ENCODE data around the gene UPK3B. TPM values are rescaled to one million over a fixed set of nuclear protein-coding genes. Genes with fewer than 3 reads are reported as not detected.
"Not testable (repeated sequence)": the region's sequence is repeated elsewhere in the genome, so short reads cannot be mapped to it uniquely, and the experiment has no call there.

The UPK3B gene
- total RNA-seq, 1 experiment from 2014 or later: 3.6 TPM

DNA sequence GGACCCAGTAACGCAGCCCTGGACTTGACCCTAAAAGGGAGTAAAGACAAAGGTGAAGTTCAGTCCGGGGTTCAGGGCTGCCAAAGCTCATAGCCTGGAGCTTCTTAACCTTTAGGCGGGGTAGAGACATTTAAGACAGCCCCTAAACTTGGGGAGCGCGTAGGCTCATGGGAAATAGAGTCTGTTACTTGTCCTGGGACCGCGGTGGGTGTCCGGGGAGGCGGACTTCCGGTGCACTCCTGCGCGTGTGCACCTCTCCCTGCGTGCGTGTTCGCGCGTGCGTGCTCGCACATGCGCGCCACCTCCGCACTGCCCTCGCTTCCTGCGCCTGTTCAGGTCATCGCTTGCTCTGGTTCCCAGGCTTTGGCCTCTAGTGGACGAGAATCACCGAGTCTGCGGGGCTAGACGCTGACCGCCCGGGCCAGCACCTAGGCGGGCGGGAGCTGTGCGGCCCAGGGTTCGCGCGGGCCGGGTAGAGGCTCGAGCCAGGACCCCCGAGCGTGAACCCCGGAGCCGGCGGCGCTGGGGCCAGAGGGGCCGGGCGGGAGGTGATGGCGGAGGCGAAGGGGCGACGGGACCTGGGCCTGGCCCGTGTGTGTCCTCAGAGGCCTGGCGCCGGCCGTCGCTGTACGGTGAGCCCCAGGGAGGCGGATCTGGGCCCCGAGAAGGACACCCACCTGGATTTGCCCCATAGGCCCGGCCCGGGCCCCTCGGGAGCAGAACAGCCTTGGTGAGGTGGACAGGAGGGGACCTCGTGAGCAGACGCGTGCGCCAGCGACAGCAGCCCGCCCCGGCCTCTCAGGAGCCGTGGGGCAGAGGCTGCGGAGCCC lies 38.9 kb downstream of the UPK3B start:
- CTCF ChIA-PET; POLR2A ChIA-PET; H3K27me3 Mint-ChIP-seq (ENCODE audit: low read depth); H3K36me3 Mint-ChIP-seq; H3K9me3 Mint-ChIP-seq; H3K4me1 Mint-ChIP-seq: not testable (repeated sequence)
- DNase-seq (ENCODE audit: low spot score): peak; percentile 89
- peak; percentile 99 for ATAC-seq
- peak overlapping the region; percentile 83 for H3K4me3 Mint-ChIP-seq
- peak; percentile 70; the same call in 1 of the 2 replicates for TF ChIP-seq RELA (CRISPR knock-in tag; IDR thresholded peaks at IDR 0.05; ENCODE audit: borderline replicate concordance)
- 0 out of 2 replicates have a peak, but pooled peaks have one; percentile 76 for TF ChIP-seq TEAD1 (CRISPR knock-in tag; IDR thresholded peaks at IDR 0.05)
- 0 out of 2 replicates have a peak, but pooled peaks have one; percentile 13 for TF ChIP-seq SP1 (CRISPR knock-in tag; conservative IDR thresholded peaks at IDR 0.05)
- TF ChIP-seq NR2C2 (CRISPR knock-in tag; IDR thresholded peaks at IDR 0.05): peak; percentile 55; the same call in 1 of the 2 replicates
- peak; percentile 51; the same call in 1 of the 2 replicates for TF ChIP-seq CREM (CRISPR knock-in tag; IDR thresholded peaks at IDR 0.05)
- TF ChIP-seq, protein P1, sequence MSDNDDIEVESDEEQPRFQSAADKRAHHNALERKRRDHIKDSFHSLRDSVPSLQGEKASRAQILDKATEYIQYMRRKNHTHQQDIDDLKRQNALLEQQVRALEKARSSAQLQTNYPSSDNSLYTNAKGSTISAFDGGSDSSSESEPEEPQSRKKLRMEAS (CRISPR knock-in tag; IDR thresholded peaks at IDR 0.05): peak; percentile 87
- TF ChIP-seq FOXP4 (CRISPR knock-in tag; IDR thresholded peaks at IDR 0.05): peak; percentile 51
- TF ChIP-seq FOXP1 (CRISPR knock-in tag; IDR thresholded peaks at IDR 0.05; ENCODE audit: borderline replicate concordance): peak; percentile 89; the same call in 1 of the 2 replicates
- peak; percentile 61; the same call in 1 of the 2 replicates for TF ChIP-seq KAT7 (CRISPR knock-in tag; IDR thresholded peaks at IDR 0.05; ENCODE audit: borderline replicate concordance)
- 0 out of 2 replicates have a peak, but pooled peaks have one; percentile 17 for TF ChIP-seq NFYB (CRISPR knock-in tag; conservative IDR thresholded peaks at IDR 0.05; ENCODE audit: low read depth)
- peak; percentile 64; the same call in 1 of the 2 replicates for TF ChIP-seq HMGXB4 (CRISPR knock-in tag; IDR thresholded peaks at IDR 0.05)
- 0 out of 2 replicates have a peak, but pooled peaks have one; percentile 63 for TF ChIP-seq TP53 (CRISPR knock-in tag; IDR thresholded peaks at IDR 0.05)
- TF ChIP-seq FOXK1 (CRISPR knock-in tag; IDR thresholded peaks at IDR 0.05): peak; percentile 69
- TF ChIP-seq ETV6 (CRISPR knock-in tag; IDR thresholded peaks at IDR 0.05): peak; percentile 49; the same call in 1 of the 2 replicates
- TF ChIP-seq NFE2L1 (CRISPR knock-in tag; IDR thresholded peaks at IDR 0.05): peak; percentile 48; the same call in 1 of the 2 replicates
- TF ChIP-seq, protein P2, sequence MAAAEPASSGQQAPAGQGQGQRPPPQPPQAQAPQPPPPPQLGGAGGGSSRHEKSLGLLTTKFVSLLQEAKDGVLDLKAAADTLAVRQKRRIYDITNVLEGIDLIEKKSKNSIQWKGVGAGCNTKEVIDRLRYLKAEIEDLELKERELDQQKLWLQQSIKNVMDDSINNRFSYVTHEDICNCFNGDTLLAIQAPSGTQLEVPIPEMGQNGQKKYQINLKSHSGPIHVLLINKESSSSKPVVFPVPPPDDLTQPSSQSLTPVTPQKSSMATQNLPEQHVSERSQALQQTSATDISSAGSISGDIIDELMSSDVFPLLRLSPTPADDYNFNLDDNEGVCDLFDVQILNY (CRISPR knock-in tag; IDR thresholded peaks at IDR 0.05): peak; percentile 27; the same call in 1 of the 2 replicates
- TF ChIP-seq, protein P3, sequence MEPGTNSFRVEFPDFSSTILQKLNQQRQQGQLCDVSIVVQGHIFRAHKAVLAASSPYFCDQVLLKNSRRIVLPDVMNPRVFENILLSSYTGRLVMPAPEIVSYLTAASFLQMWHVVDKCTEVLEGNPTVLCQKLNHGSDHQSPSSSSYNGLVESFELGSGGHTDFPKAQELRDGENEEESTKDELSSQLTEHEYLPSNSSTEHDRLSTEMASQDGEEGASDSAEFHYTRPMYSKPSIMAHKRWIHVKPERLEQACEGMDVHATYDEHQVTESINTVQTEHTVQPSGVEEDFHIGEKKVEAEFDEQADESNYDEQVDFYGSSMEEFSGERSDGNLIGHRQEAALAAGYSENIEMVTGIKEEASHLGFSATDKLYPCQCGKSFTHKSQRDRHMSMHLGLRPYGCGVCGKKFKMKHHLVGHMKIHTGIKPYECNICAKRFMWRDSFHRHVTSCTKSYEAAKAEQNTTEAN (CRISPR knock-in tag; IDR thresholded peaks at IDR 0.05): 0 out of 2 replicates have a peak, but pooled peaks have one; percentile 75
- TF ChIP-seq CBFB (CRISPR knock-in tag; IDR thresholded peaks at IDR 0.05; ENCODE audit: low read depth): 0 out of 2 replicates have a peak, but pooled peaks have one; percentile 26
- TF ChIP-seq ZNF317 (CRISPR knock-in tag; IDR thresholded peaks at IDR 0.05; ENCODE audit: borderline replicate concordance, low read depth): 0 out of 2 replicates have a peak, but pooled peaks have one; percentile 29
- TF ChIP-seq, protein P4, sequence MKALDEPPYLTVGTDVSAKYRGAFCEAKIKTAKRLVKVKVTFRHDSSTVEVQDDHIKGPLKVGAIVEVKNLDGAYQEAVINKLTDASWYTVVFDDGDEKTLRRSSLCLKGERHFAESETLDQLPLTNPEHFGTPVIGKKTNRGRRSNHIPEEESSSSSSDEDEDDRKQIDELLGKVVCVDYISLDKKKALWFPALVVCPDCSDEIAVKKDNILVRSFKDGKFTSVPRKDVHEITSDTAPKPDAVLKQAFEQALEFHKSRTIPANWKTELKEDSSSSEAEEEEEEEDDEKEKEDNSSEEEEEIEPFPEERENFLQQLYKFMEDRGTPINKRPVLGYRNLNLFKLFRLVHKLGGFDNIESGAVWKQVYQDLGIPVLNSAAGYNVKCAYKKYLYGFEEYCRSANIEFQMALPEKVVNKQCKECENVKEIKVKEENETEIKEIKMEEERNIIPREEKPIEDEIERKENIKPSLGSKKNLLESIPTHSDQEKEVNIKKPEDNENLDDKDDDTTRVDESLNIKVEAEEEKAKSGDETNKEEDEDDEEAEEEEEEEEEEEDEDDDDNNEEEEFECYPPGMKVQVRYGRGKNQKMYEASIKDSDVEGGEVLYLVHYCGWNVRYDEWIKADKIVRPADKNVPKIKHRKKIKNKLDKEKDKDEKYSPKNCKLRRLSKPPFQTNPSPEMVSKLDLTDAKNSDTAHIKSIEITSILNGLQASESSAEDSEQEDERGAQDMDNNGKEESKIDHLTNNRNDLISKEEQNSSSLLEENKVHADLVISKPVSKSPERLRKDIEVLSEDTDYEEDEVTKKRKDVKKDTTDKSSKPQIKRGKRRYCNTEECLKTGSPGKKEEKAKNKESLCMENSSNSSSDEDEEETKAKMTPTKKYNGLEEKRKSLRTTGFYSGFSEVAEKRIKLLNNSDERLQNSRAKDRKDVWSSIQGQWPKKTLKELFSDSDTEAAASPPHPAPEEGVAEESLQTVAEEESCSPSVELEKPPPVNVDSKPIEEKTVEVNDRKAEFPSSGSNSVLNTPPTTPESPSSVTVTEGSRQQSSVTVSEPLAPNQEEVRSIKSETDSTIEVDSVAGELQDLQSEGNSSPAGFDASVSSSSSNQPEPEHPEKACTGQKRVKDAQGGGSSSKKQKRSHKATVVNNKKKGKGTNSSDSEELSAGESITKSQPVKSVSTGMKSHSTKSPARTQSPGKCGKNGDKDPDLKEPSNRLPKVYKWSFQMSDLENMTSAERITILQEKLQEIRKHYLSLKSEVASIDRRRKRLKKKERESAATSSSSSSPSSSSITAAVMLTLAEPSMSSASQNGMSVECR (CRISPR knock-in tag; IDR thresholded peaks at IDR 0.05; ENCODE audit: borderline replicate concordance): peak; percentile 71; the same call in 1 of the 2 replicates
- TF ChIP-seq, protein P5, sequence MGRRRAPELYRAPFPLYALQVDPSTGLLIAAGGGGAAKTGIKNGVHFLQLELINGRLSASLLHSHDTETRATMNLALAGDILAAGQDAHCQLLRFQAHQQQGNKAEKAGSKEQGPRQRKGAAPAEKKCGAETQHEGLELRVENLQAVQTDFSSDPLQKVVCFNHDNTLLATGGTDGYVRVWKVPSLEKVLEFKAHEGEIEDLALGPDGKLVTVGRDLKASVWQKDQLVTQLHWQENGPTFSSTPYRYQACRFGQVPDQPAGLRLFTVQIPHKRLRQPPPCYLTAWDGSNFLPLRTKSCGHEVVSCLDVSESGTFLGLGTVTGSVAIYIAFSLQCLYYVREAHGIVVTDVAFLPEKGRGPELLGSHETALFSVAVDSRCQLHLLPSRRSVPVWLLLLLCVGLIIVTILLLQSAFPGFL (CRISPR knock-in tag; IDR thresholded peaks at IDR 0.05; ENCODE audit: borderline replicate concordance): peak; percentile 51; the same call in 1 of the 2 replicates
- peak overlapping the region; percentile 89 for H3K27ac Mint-ChIP-seq

GRCh38 chr7:76549855-76550248 lies 39.5 kb downstream of the UPK3B start:
- H3K27ac Mint-ChIP-seq; CTCF ChIA-PET; H3K27me3 Mint-ChIP-seq (ENCODE audit: low read depth); H3K4me1 Mint-ChIP-seq; H3K9me3 Mint-ChIP-seq; ATAC-seq; DNase-seq (ENCODE audit: low spot score); POLR2A ChIA-PET: not testable (repeated sequence)
- peaks cover 10% of the 10 kb centered on the region for H3K36me3 Mint-ChIP-seq
- H3K4me3 Mint-ChIP-seq: peak overlapping the region; percentile 83

Measured in WTC11 (cell line).